GM12864 (cell line): ENCODE data around the gene TMEM88.
"Not testable (repeated sequence)": the region's sequence is repeated elsewhere in the genome, so short reads cannot be mapped to it uniquely, and the experiment has no call there.

Experiments
- DNase-seq: peaks from one replicate; pipeline ENCODE4 v3.0.0-alpha.2; 2011; ENCODE audit warnings: low read depth
- H3K4me3 ChIP-seq: 2 replicates; pipeline ENCODE4 v1.5.1; 2011; ENCODE audit warnings: mild to moderate bottlenecking, low read depth, low read length, control low read depth
- CTCF ChIP-seq: IDR thresholded peaks from 2 replicates; pipeline ENCODE4 v1.5.1; 2011; ENCODE audit warnings: low read depth, mild to moderate bottlenecking, moderate library complexity, low read length, control low read depth, inconsistent platforms; ENCODE audit errors: missing control alignments

The TMEM88 gene

GRCh38 chr17:7858522-7858810 lies 3.6 kb downstream of the TMEM88 start:
- H3K4me3 ChIP-seq: peak overlapping the region; percentile 63
- no peak for DNase-seq
- TF ChIP-seq CTCF: peak; percentile 54

- DNase-seq: no peak
- no peak for TF ChIP-seq CTCF
- H3K4me3 ChIP-seq: peak overlapping the region; percentile 63
Measured at GRCh38 chr17:7859028-7859427, 4.2 kb downstream of the TMEM88 start.

GRCh38 chr17:7862692-7863437 lies 8.0 kb downstream of the TMEM88 start:
- peak; percentile 67 for TF ChIP-seq CTCF
- DNase-seq: no peak
- no peak overlapping the region for H3K4me3 ChIP-seq

GRCh38 chr17:7864384-7864783 lies 9.5 kb downstream of the TMEM88 start:
- not testable (repeated sequence) for H3K4me3 ChIP-seq, DNase-seq

- H3K4me3 ChIP-seq: no peak overlapping the region
- DNase-seq: no peak
- no peak for TF ChIP-seq CTCF
Measured at GRCh38 chr17:7864995-7865650, 10.3 kb downstream of the TMEM88 start.

GRCh38 chr17:7867881-7868329 lies 13.0 kb downstream of the TMEM88 start:
- no peak overlapping the region for H3K4me3 ChIP-seq
- no peak for DNase-seq

GRCh38 chr17:7873051-7873450 lies 18.2 kb downstream of the TMEM88 start:
- TF ChIP-seq CTCF: no peak
- no peak for DNase-seq
- H3K4me3 ChIP-seq: no peak overlapping the region

More at GRCh38 chr17:7867881-7868329, 13.0 kb downstream of the TMEM88 start:
- TF ChIP-seq CTCF: no peak
